H1 (cell line): ENCODE results near the gene LPP. TPM values are rescaled to one million over a fixed set of nuclear protein-coding genes. Genes with fewer than 3 reads are reported as not detected.

Source experiments
- CHD7 ChIP-seq: fragments of 300-600 bp; sonication (generic); IDR thresholded peaks from 2 replicates; pipeline ENCODE4 v1.7.1; 2012; ENCODE audit warnings: low read length, moderate library complexity, mild to moderate bottlenecking, inconsistent platforms; ENCODE audit not compliant: insufficient replicate concordance
- E2F6 ChIP-seq: IDR thresholded peaks from 2 replicates; pipeline ENCODE4 v1.6.1; 2012; ENCODE audit warnings: inconsistent platforms
- FOSL1 ChIP-seq: IDR thresholded peaks from 2 replicates; pipeline ENCODE4 v1.6.1; 2011; ENCODE audit warnings: mild to moderate bottlenecking, low read depth, low read length, moderate library complexity; ENCODE audit not compliant: insufficient read depth
- HDAC2 ChIP-seq, 2 experiments: fragments of 300-600 bp in 1 of 2; sonication (generic) in 1 of 2; IDR thresholded peaks; 2 replicates each; pipeline ENCODE4 v1.6.1; 2011 to 2012; ENCODE audit warnings: low read depth in 2 of 2, low read length in 2 of 2, mild to moderate bottlenecking in 2 of 2, moderate library complexity in 2 of 2, borderline replicate concordance in 1 of 2, inconsistent platforms in 1 of 2
- KDM4A ChIP-seq: IDR thresholded peaks from one replicate; pipeline ENCODE4 v1.7.1; 2012; ENCODE audit warnings: low read depth, mild to moderate bottlenecking, moderate library complexity, low read length, inconsistent platforms; ENCODE audit not compliant: severe bottlenecking
- MAX ChIP-seq: IDR thresholded peaks from 2 replicates; pipeline ENCODE4 v1.6.1; 2012; ENCODE audit warnings: inconsistent platforms
- NRF1 ChIP-seq: IDR thresholded peaks from 2 replicates; pipeline ENCODE4 v1.6.1; 2011; ENCODE audit warnings: mild to moderate bottlenecking, low read depth, low read length, improper control_type of control experiment
- SUZ12 ChIP-seq: fragments of 200-600 bp; sonication (generic); IDR thresholded peaks from 2 replicates; pipeline ENCODE4 v1.6.1; 2012; ENCODE audit warnings: mild to moderate bottlenecking, inconsistent platforms, low read length, moderate library complexity, mixed read lengths
- ZNF274 ChIP-seq: IDR thresholded peaks from 2 replicates; pipeline ENCODE4 v1.7.0; 2012; ENCODE audit warnings: low read length, borderline replicate concordance; ENCODE audit errors: extremely low read depth
- polyA plus RNA-seq, 7 experiments: library from polyadenylated mRNA; depleted of rRNA in 3 of 7; stranded (reverse) in 5 of 7; unstranded in 2 of 7; fragments of >200 nt in 5 of 7; fragments of 200-250 nt in 2 of 7; gene quantifications; 1 replicate in 5 of 7; 2 replicates in 1 of 7; 4 replicates in 1 of 7; pipeline versions ENCODE4 v1.2.1 to v1.2.3, GENCODE V29; 2011 to 2013; ENCODE audit warnings: missing spikeins in 2 of 7, mixed read lengths in 2 of 7
- total RNA-seq: library from RNA; stranded (reverse); fragmentation: NEBNext Ultra II Directional; extraction: Animal tissue kit (Norgen Biotek cat#: 25700); gene quantifications from 2 replicates; pipeline ENCODE4 v1.2.1, GENCODE V29; 2021

LPP gene
- total and polyA plus RNA-seq, 2 of the 8 experiments (the other 6 are each of a cell fraction or from before 2014, with no cell fraction given): 10.0 to 53.3 TPM

- TF ChIP-seq CHD7 (no peak), NRF1 (no peak), SUZ12 (no peak), E2F6 (no peak), FOSL1 (no peak), MAX (no peak), HDAC2 (IDR thresholded peaks at IDR 0.05; ENCODE audit: borderline replicate concordance in 1 of 2, low read depth in 2 of 2, low read length in 2 of 2) (no peak), KDM4A (no peak), ZNF274 (no peak)
Measured at GRCh38 chr3:188671971-188672370, 518.0 kb downstream of the LPP start (continued).
